SK-N-SH (cell line): Measurements from ENCODE around the gene INO80D. TPM values are rescaled to one million over a fixed set of nuclear protein-coding genes. Genes with fewer than 3 reads are reported as not detected.
"Not testable (repeated sequence)": the region's sequence is repeated elsewhere in the genome, so short reads cannot be mapped to it uniquely, and the experiment has no call there.

Experiments used
- CTCF ChIA-PET: fragments of 300-600, 350-600 bp; formaldehyde crosslinking; extraction: SDS; loops from one replicate; lab custom pipeline; 2021; lab: Yijun Ruan, JAX
- POLR2A ChIA-PET: fragments of 350-600 bp; sonication (Branson Sonifier 250); formaldehyde crosslinking; extraction: SDS; loops from one replicate; lab custom pipeline; 2020; ENCODE audit warnings: antibody characterized with exemption, inconsistent platforms; lab: Yijun Ruan, JAX
- DNase-seq: peaks from one replicate; pipeline ENCODE4 v3.0.0; 2012
- H2AFZ ChIP-seq: fragments of 200-600 bp; sonication (generic); 2 replicates; pipeline ENCODE4 v1.8.1; 2016; ENCODE audit warnings: antibody characterized with exemption, mild to moderate bottlenecking, low read depth
- H3F3A ChIP-seq: fragments of 200-600 bp; sonication (generic); replicated peaks from 2 replicates; pipeline ENCODE3; 2016; ENCODE audit warnings: antibody characterized with exemption, mild to moderate bottlenecking; ENCODE audit not compliant: insufficient read depth
- H3K27ac ChIP-seq, 2 experiments: fragments of 200-500 bp in 1 of 2; fragments of 200-600 bp in 1 of 2; sonication (Bioruptor generic) in 1 of 2; sonication (generic), shearing (Covaris generic) in 1 of 2; 2 replicates each; pipeline versions ENCODE4 v1.5.1 to v1.6.1; 2014 to 2016; ENCODE audit warnings: low read depth in 2 of 2, inconsistent platforms in 1 of 2, low read length in 1 of 2, mild to moderate bottlenecking in 1 of 2, mixed read lengths in 1 of 2
- H3K27me3 ChIP-seq: fragments of 200-600 bp; sonication (generic), shearing (Covaris generic); 2 replicates; pipeline ENCODE4 v1.6.1; 2016; ENCODE audit warnings: mixed run types; ENCODE audit not compliant: insufficient read depth
- H3K36me3 ChIP-seq, 2 experiments: fragments of 200-500 bp in 1 of 2; fragments of 200-600 bp in 1 of 2; sonication (Bioruptor generic) in 1 of 2; sonication (generic) in 1 of 2; replicated peaks in 1 of 2; 2 replicates each; pipeline versions ENCODE3 to v1.5.1; 2014 to 2016; ENCODE audit warnings: low read length in 1 of 2, mild to moderate bottlenecking in 1 of 2; ENCODE audit not compliant: insufficient read depth in 2 of 2, control insufficient read depth in 1 of 2
- H3K4me1 ChIP-seq, 2 experiments: fragments of 200-500 bp in 1 of 2; fragments of 200-600 bp in 1 of 2; sonication (Bioruptor generic) in 1 of 2; sonication (generic), shearing (Covaris generic) in 1 of 2; 2 replicates each; pipeline versions ENCODE4 v1.5.1 to v1.6.1; 2014 to 2016; ENCODE audit warnings: low read depth in 1 of 2, low read length in 1 of 2, mixed run types in 1 of 2; ENCODE audit not compliant: insufficient read depth in 2 of 2, control insufficient read depth in 1 of 2
- H3K4me2 ChIP-seq: fragments of 200-600 bp; sonication (generic), shearing (Covaris generic); 2 replicates; pipeline ENCODE4 v1.6.1; 2017; ENCODE audit warnings: mixed run types
- H3K4me3 ChIP-seq, 2 experiments: fragments of 200-500 bp in 1 of 2; fragments of 200-600 bp in 1 of 2; sonication (Bioruptor generic) in 1 of 2; sonication (generic), shearing (Covaris generic) in 1 of 2; 2 replicates each; pipeline versions ENCODE4 v1.5.1 to v1.8.1; 2014 to 2016; ENCODE audit warnings: low read depth in 2 of 2, inconsistent platforms in 1 of 2, low read length in 1 of 2, mild to moderate bottlenecking in 1 of 2, mixed read lengths in 1 of 2, moderate library complexity in 1 of 2
- H3K79me2 ChIP-seq: fragments of 200-600 bp; sonication (generic); 2 replicates; pipeline ENCODE4 v1.8.1; 2017; ENCODE audit warnings: mild to moderate bottlenecking; ENCODE audit not compliant: insufficient read depth
- H3K9ac ChIP-seq: fragments of 200-600 bp; sonication (generic); 2 replicates; pipeline ENCODE4 v1.6.1; 2017; ENCODE audit warnings: mixed run types
- H3K9me2 ChIP-seq: fragments of 200-600 bp; sonication (generic); 2 replicates; pipeline ENCODE4 v1.6.1; 2017; ENCODE audit warnings: mixed run types
- H3K9me3 ChIP-seq: fragments of 200-600 bp; sonication (generic); 2 replicates; pipeline ENCODE4 v1.6.1; 2017; ENCODE audit warnings: mixed run types, mild to moderate bottlenecking, moderate library complexity
- H4K20me1 ChIP-seq: fragments of 200-600 bp; sonication (generic); 2 replicates; pipeline ENCODE4 v1.6.1; 2017; ENCODE audit warnings: mild to moderate bottlenecking, mixed run types; ENCODE audit not compliant: insufficient read depth
- CHD2 ChIP-seq: fragments of 150-350 bp; IDR thresholded peaks from 2 replicates; pipeline ENCODE4 v1.6.1; 2018; ENCODE audit warnings: low read length; ENCODE audit not compliant: partially characterized antibody
- CTCF ChIP-seq: fragments of 200-600 bp; sonication (generic); IDR thresholded peaks from 2 replicates; pipeline ENCODE4 v1.6.1; 2017; ENCODE audit warnings: antibody characterized with exemption, mild to moderate bottlenecking, moderate library complexity
- ELF1 ChIP-seq: IDR thresholded peaks from 2 replicates; pipeline ENCODE4 v1.4.0; 2012
- EZH2phosphoT487 ChIP-seq: fragments of 200-600 bp; sonication (generic); IDR thresholded peaks from 2 replicates; pipeline ENCODE4 v1.6.1; 2017; ENCODE audit warnings: low read depth, mixed run types, mild to moderate bottlenecking, antibody characterized with exemption, moderate library complexity, borderline replicate concordance
- FOSL2 ChIP-seq: IDR thresholded peaks from 2 replicates; pipeline ENCODE4 v1.4.0; 2012; ENCODE audit warnings: low read depth, mild to moderate bottlenecking, moderate library complexity, borderline replicate concordance
- IRF3 ChIP-seq: fragments of 150-350 bp; IDR thresholded peaks from 2 replicates; pipeline ENCODE4 v1.6.1; 2016; ENCODE audit warnings: mild to moderate bottlenecking, low read depth, low read length
- NFIC ChIP-seq: IDR thresholded peaks from 2 replicates; pipeline ENCODE4 v1.4.0; 2012; ENCODE audit warnings: borderline replicate concordance
- PBX3 ChIP-seq: IDR thresholded peaks from 2 replicates; pipeline ENCODE4; 2012
- RAD21 ChIP-seq: IDR thresholded peaks from 2 replicates; pipeline ENCODE4 v1.6.1; 2012; ENCODE audit warnings: mild to moderate bottlenecking, low read length
- RCOR1 ChIP-seq: fragments of 150-350 bp; IDR thresholded peaks from 2 replicates; pipeline ENCODE4 v1.6.1; 2017; ENCODE audit warnings: antibody characterized with exemption, low read length
- RXRA ChIP-seq: IDR thresholded peaks from 2 replicates; pipeline ENCODE4 v1.4.0; 2012; ENCODE audit warnings: low read depth, mild to moderate bottlenecking, borderline replicate concordance
- SMC3 ChIP-seq: IDR thresholded peaks from 2 replicates; pipeline ENCODE4 v1.6.1; 2012; ENCODE audit warnings: low read depth, low read length, improper control_type of control experiment
- TAF1 ChIP-seq: IDR thresholded peaks from 2 replicates; pipeline ENCODE4 v1.6.1; 2012; ENCODE audit warnings: low read depth, mild to moderate bottlenecking, low read length, moderate library complexity, borderline replicate concordance
- TCF12 ChIP-seq: IDR thresholded peaks from 2 replicates; pipeline ENCODE4 v1.4.0; 2012
- TEAD4 ChIP-seq: IDR thresholded peaks from 2 replicates; pipeline ENCODE4 v1.4.0; 2012; ENCODE audit warnings: mild to moderate bottlenecking, borderline replicate concordance; ENCODE audit not compliant: insufficient read depth
- YY1 ChIP-seq: IDR thresholded peaks from 2 replicates; pipeline ENCODE4 v1.4.0; 2012; ENCODE audit warnings: low read depth, mild to moderate bottlenecking
- WGBS: methylation state at CpG from one replicate; pipeline ENCODE4 v1.1.6; 2017; ENCODE audit warnings: low lambda C conversion rate; 5-methylcytosine and 5-hydroxymethylcytosine counted together
- polyA plus RNA-seq, 3 experiments: library from polyadenylated mRNA; depleted of rRNA; stranded (reverse); fragments of >200 nt; gene quantifications; 2 replicates each; pipeline ENCODE4 v1.2.3, GENCODE V29; 2012

The INO80D gene
- polyA plus RNA-seq, 1 of the 3 experiments (the other 2 are of a cell fraction): 0.69 TPM

- Histone ChIP-seq H3K4me3 (no peak overlapping the region), H3F3A (no peaks in the 10 kb centered on the region), H3K4me2 (no peak overlapping the region), H2AFZ (no peak overlapping the region), H3K79me2 (no peaks in the 10 kb centered on the region), H3K4me1 (no peaks in the 10 kb centered on the region), H3K27ac (no peak overlapping the region), H3K9me3 (no peaks in the 10 kb centered on the region), H3K9me2 (no peaks in the 10 kb centered on the region), H3K9ac (no peak overlapping the region), H3K27me3 (no peaks in the 10 kb centered on the region), H3K36me3 (peaks cover 9 to 26% of the 10 kb centered on the region in 2 experiments), H4K20me1 (no peaks in the 10 kb centered on the region)
- POLR2A ChIA-PET: no interaction called here
- CTCF ChIA-PET: interaction anchor here (0.6 to 1.0 kb wide), 2 partner anchors 9 to 141 kb away, joined by 3 read pairs; no protein-coding TSS in a partner anchor
- no peak for DNase-seq
- WGBS: 79% methylated on average over 8 of the region's 8 CpGs
- TF ChIP-seq RXRA (no peak), ELF1 (no peak), CTCF (peak; percentile 42), TAF1 (no peak), FOSL2 (no peak), EZH2phosphoT487 (no peak), TCF12 (no peak), CHD2 (no peak), YY1 (no peak), IRF3 (no peak), SMC3 (no peak), RCOR1 (no peak), RAD21 (peak; percentile 26; the same call in 1 of the 2 replicates)
Observed at GRCh38 chr2:206023183-206023582, 62.8 kb downstream of the INO80D start.

GRCh38 chr2:206020171-206020570 is 65.8 kb downstream of the INO80D start:
- ChIA-PET CTCF (interaction anchor here (2.1 kb wide), 1 partner anchor 10 kb away, joined by 5 read pairs; no protein-coding TSS in a partner anchor), POLR2A (no interaction called here)
- no peak overlapping the region for H3K9ac ChIP-seq
- no peak for DNase-seq
- H3F3A ChIP-seq: no peaks in the 10 kb centered on the region
- H3K27me3 ChIP-seq: no peaks in the 10 kb centered on the region
- H2AFZ ChIP-seq: no peak overlapping the region
- no peak overlapping the region for H3K4me3 ChIP-seq
- H3K36me3 ChIP-seq: peaks cover 15 to 53% of the 10 kb centered on the region in 2 experiments
- H3K79me2 ChIP-seq: no peaks in the 10 kb centered on the region
- no peak overlapping the region for H3K4me2 ChIP-seq
- no peaks in the 10 kb centered on the region for H4K20me1 ChIP-seq
- TF ChIP-seq TAF1 (no peak), PBX3 (no peak), TEAD4 (no peak), NFIC (no peak)
- TF ChIP-seq, all 33 proteins: peak for 0
- no peaks in the 10 kb centered on the region for H3K9me2 ChIP-seq
- whole genome bisulfite sequencing: 100% methylated on average over 2 of the region's 2 CpGs
- H3K9me3 ChIP-seq: no peaks in the 10 kb centered on the region
- no peaks in the 10 kb centered on the region for H3K4me1 ChIP-seq
- H3K27ac ChIP-seq: no peak overlapping the region

- H3K79me2 ChIP-seq, H3K4me1 ChIP-seq, H3K9ac ChIP-seq, DNase-seq, POLR2A ChIA-PET, H3K27me3 ChIP-seq, H3K4me3 ChIP-seq, H4K20me1 ChIP-seq, H3K9me3 ChIP-seq, H3K9me2 ChIP-seq, H3K4me2 ChIP-seq, H2AFZ ChIP-seq, H3F3A ChIP-seq, CTCF ChIA-PET, H3K27ac ChIP-seq: not testable (repeated sequence)
- peaks cover 15 to 60% of the 10 kb centered on the region in 2 experiments for H3K36me3 ChIP-seq
- 100% methylated on average over 2 of the region's 2 CpGs for WGBS
Observed at GRCh38 chr2:206015746-206016145, 70.2 kb downstream of the INO80D start.
